Measurements from ENCODE around the gene OR6K3. TPM values are rescaled to one million over a fixed set of nuclear protein-coding genes. Genes with fewer than 3 reads are reported as not detected.

Gene OR6K3
- total RNA-seq, 4 donors from 2014 or later, result not detected

GRCh38 chr1:158730453-158730852 lies 9.9 kb upstream of the OR6K3 start:
- no peak for DNase-seq (ENCODE audit: low spot score in 2 of 2)
- 62 to 78% methylated on average over 4 of the region's 4 CpGs for WGBS, 2 donors
- intact Hi-C loops (cut with DNase I; ENCODE audit: low total_unique reads), result no loop called here
- TF ChIP-seq POLR2A (IDR thresholded peaks at IDR 0.05) (no peak), CTCF (IDR thresholded peaks at IDR 0.05) (no peak)
- H3K4me3 ChIP-seq (ENCODE audit: low read depth, poor library complexity, severe bottlenecking), result no peak overlapping the region

GRCh38 chr1:158728510-158729225 lies 8.1 kb upstream of the OR6K3 start:
- intact Hi-C loops (cut with DNase I; ENCODE audit: low total_unique reads), result no loop called here
- TF ChIP-seq POLR2A (IDR thresholded peaks at IDR 0.05) (no peak), CTCF (IDR thresholded peaks at IDR 0.05) (no peak)
- no peak for DNase-seq (ENCODE audit: low spot score in 2 of 2)
- WGBS, 2 donors, result 37 to 41% methylated on average over 3 of the region's 3 CpGs
- H3K4me3 ChIP-seq (ENCODE audit: low read depth, poor library complexity, severe bottlenecking), result no peak overlapping the region

GRCh38 chr1:158724442-158724841 lies 3.9 kb upstream of the OR6K3 start:
- intact Hi-C loops (cut with DNase I; ENCODE audit: low total_unique reads), result no loop called here
- no peak overlapping the region for H3K4me3 ChIP-seq (ENCODE audit: low read depth, poor library complexity, severe bottlenecking)
- 93 to 97% methylated on average over 5 of the region's 5 CpGs for WGBS, 2 donors
- TF ChIP-seq POLR2A (IDR thresholded peaks at IDR 0.05), result no peak
- TF ChIP-seq CTCF (IDR thresholded peaks at IDR 0.05), result no peak
- DNase-seq (ENCODE audit: low spot score in 2 of 2), result no peak

- no peak for TF ChIP-seq POLR2A (IDR thresholded peaks at IDR 0.05)
- no peak for TF ChIP-seq CTCF (IDR thresholded peaks at IDR 0.05)
Observed at GRCh38 chr1:158719664-158720063, 856 bp downstream of the OR6K3 start.

GRCh38 chr1:158717344-158717743 lies 3.2 kb downstream of the OR6K3 start:
- 85 to 88% methylated on average over 6 of the region's 6 CpGs for WGBS, 2 donors
- no peak for DNase-seq (ENCODE audit: low spot score in 2 of 2)
- intact Hi-C loops (cut with DNase I; ENCODE audit: low total_unique reads), result no loop called here
- TF ChIP-seq POLR2A (IDR thresholded peaks at IDR 0.05), result no peak
- no peak for TF ChIP-seq CTCF (IDR thresholded peaks at IDR 0.05)
- H3K4me3 ChIP-seq (ENCODE audit: low read depth, poor library complexity, severe bottlenecking), result no peak overlapping the region

More at GRCh38 chr1:158719664-158720063, 856 bp downstream of the OR6K3 start:
- 54 to 58% methylated on average over 3 of the region's 3 CpGs for WGBS, 2 donors
- intact Hi-C loops (cut with DNase I; ENCODE audit: low total_unique reads), result no loop called here
- no peak overlapping the region for H3K4me3 ChIP-seq (ENCODE audit: low read depth, poor library complexity, severe bottlenecking)
- DNase-seq (ENCODE audit: low spot score in 2 of 2), result no peak

DNA sequence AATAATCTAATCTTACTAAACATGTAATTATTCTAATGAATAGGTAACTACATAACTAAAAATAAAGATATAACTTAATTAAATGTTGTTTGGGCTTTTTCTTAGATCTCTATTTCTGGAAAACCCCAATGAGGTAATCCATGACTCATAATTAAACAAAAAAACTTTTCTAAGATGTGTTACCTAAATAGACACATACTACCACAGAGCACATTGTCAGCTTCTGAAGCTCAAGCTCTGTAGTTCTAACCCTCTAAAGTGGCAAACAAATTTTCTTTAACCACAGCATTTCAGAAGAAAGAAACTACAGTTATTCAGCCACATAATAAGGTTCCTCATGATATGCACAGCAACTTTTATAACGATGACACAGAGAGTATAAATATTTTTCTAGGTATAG lies 4.2 kb downstream of the OR6K3 start:
- DNase-seq (ENCODE audit: low spot score in 2 of 2), result no peak
- WGBS, 2 donors, result 68 to 70% methylated on average over 1 of the region's 1 CpG
- intact Hi-C loops (cut with DNase I; ENCODE audit: low total_unique reads), result no loop called here
- no peak for TF ChIP-seq POLR2A (IDR thresholded peaks at IDR 0.05)
- no peak for TF ChIP-seq CTCF (IDR thresholded peaks at IDR 0.05)
- H3K4me3 ChIP-seq (ENCODE audit: low read depth, poor library complexity, severe bottlenecking), result no peak overlapping the region
